Inferior parietal cortex (tissue), 1 donor: ENCODE data around the gene BCAR1.
"Not testable (repeated sequence)": the region's sequence is repeated elsewhere in the genome, so short reads cannot be mapped to it uniquely, and the experiment has no call there.

Experiments
- DNase-seq: peaks from one replicate; pipeline ENCODE4 v3.0.0-alpha.2; 2016; ENCODE audit errors: extremely low spot score

BCAR1 gene

DNA sequence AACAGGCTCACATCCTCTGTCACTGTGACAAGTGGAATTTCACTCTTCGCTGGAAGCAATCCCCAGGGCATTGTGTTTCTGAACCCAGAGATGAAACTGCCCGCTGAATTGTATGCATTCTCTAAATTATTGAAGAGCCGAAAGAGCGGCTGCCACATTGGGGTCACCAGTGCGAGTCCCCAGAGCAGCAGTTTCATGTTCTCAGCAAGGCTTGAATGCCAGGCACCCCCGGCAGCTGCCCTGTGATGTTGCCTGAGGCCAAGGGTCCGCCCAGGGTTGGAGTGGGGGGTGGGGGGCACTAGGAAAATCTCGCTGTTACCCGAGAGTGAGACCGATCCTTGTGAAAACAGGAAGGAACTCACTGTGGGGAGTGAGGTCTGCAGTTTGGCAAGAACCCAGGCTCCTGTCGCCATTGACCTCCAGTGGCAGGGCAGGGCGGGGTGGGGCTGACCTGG lies 20.7 kb upstream of the BCAR1 start:
- no peak for DNase-seq

GRCh38 chr16:75271441-75272096 lies 20.1 kb upstream of the BCAR1 start:
- DNase-seq, result no peak

DNA sequence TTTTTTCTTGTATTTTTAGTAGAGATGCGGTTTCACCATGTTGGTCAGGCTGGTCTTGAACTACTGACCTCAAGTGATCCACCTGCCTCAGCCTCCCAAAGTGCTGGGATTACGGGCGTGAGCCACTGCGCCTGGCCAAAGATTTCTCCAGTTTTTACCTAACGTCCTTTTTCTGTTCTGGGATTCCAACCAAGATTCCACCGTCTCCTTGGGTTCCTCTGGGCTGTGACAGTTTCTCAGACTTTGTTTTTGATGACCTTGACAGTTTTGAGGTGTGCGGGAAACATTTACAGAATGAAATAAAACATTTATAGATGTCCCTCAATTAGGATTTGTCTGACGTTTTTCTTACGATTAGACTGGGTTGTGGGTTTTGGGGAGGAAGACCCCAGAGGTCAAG lies 17.9 kb upstream of the BCAR1 start:
- not testable (repeated sequence) for DNase-seq

- no peak for DNase-seq
Observed at GRCh38 chr16:75267631-75268264, 16.3 kb upstream of the BCAR1 start.

DNA sequence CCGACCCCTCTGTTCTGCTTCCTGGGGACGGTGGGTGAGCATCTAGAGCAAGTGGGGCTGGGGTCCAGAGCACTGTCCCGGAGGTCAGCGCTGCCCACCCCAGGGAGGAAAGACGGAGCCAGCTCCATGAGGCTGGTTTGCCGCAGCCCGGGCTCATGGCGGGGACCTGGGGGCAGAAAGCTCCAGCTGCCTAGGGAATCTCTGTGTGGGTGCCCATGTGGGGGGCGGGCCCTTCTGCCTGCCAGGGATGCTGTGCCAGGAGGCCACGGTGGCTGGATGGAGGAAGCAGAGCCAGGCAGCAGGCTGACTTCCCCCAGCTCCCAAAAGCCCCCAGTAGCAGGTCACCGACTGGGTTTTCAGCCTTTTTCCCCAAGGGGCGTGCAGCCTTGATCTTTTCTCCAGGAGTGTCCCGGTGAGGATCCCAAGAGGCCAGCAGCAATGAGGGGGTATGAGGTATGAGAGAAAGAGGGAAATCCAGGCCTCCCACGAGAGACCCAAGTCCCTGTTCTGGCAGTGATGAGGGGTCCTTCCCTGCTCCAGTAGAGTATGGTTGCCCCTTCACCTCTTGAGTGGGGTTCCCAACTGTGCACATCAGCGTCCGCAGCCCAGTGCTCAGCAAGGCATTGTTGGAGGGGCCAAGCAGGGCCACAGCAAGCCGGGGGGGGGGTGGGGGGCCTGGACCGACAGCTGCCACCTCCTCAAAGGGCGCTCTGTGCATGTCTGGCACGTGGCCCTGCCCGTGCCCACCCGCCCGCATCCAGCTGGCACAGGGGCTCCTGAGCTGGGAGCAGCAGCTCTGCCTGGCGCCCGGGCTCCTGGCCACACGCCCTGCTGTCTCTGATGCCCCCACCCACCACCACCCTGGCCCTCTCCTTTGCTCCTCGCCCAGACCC lies 15.6 kb upstream of the BCAR1 start:
- peak; percentile 52 for DNase-seq

- peak; percentile 71 for DNase-seq
Observed at GRCh38 chr16:75265911-75266701, 14.7 kb upstream of the BCAR1 start.

DNA sequence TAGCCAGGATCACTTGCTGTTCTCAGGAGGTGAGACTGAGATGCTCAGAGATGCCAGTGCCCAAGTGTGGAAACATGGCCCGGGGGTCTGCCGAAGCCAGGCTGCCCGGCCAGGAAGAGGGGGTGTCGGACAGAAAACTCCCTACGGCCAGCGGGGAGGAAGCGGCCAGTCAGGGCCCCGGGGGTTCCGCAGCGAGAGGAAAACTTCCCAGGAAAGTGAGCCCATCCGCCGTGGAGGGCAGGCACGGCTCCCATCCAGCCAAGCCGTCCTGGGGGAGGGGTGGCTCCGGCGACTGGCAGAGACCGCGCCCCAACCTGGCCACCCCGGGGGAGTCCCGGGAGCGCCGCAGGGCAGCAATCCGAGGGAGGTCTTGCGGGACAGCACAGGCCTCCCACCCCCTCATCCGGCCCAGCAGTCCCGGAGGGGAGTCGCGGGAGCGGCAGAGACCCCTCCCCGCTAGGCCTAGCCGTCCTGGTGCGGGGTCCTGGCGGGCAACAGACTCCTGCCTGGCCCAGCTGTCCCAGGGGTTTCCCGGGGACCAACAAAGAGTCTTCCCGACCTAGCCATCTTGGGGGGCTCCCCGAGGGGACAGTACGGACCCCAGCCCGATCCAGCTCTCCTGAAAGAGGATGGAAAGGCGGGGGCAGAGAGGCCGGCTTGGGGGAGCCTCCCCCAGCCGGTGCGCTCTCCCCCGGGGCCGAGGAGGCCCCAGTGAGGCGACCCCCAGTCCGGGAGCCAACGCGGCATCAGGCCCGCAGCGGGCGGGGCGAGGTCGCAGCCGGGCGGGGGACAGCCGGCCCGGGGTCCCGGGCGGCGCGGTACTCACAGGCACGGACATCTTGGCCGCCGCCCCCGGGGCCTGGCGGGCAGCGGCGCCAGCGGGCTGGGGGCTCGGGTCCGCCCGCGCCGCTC lies 13.8 kb upstream of the BCAR1 start:
- no peak for DNase-seq

GRCh38 chr16:75264457-75264998 lies 13.1 kb upstream of the BCAR1 start:
- peak; percentile 58 for DNase-seq

- peak; percentile 17 for DNase-seq
Observed at GRCh38 chr16:75263963-75264445, 12.6 kb upstream of the BCAR1 start.

- no peak for DNase-seq
Observed at GRCh38 chr16:75263291-75263962, 12.0 kb upstream of the BCAR1 start.

DNA sequence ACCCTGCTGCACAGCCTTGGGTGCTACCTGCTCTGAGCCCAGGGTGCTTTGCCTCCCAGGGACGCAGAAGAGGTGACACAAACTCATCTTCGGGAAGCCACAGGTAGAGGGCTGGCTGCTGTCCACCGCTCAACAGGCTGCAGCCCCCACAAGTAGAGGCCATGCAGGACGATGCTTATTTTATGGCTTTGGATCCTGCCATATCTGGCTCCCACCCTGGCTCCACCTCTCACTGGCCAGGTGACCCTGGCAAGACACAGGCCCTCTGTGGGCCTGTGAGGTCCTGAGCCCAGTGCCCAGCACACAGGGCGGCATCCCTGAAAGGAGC lies 11.3 kb upstream of the BCAR1 start:
- DNase-seq, result no peak

- no peak for DNase-seq
Observed at GRCh38 chr16:75262104-75262799, 10.8 kb upstream of the BCAR1 start.

GRCh38 chr16:75261590-75262078 lies 10.2 kb upstream of the BCAR1 start:
- DNase-seq, result no peak

DNA sequence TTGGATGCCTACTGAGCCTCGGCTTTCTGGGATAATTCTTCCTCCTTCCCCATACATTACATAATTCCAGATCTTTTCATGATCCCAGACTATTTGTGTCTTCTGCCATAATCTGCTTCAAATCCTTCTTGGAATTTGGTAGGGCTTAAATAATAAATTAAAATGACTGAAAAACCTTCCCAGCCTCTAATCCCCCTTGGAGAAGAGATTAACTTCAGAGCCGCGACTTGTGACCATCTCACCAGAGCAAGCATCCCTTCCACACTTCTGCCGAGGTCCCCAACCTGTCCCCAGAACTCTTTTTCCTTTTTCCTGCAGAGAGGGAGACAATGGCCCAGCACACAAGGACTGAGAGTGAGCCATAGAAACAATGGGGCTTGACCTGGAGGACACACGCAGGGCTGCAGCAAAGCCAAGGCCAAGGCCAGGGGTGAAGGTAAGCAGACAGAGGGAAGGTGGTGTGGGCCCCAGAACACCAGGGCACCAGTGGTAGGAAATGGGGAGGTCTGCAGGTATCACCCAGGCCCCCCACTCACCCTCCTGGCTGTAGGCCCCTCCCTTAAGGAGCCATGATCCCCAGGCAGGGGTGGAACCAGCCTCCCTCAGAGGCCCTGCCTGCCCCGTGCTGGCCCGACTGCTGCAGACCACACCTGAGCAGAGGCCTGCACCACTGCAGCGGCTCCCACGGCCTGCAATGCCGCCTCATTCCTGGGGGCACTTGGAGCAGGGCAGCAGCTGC lies 9.6 kb upstream of the BCAR1 start:
- no peak for DNase-seq

DNA sequence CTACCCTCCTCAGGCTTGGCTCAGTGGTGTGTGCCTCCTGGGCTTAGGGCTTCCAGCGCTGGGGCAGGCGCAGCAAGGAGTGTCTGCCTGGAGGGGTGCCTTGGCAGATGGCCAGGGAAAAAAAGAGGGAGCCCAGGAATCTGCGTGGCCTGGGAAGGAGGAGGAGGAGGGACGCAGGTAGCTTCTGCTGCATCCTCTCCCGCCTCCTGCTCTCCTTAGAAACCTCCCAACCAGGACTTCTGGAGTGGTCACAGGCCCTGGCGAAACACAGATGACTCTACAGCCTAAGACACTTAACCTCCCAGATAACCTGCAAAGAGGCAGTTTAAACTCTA lies 7.3 kb upstream of the BCAR1 start:
- DNase-seq, result no peak

DNA sequence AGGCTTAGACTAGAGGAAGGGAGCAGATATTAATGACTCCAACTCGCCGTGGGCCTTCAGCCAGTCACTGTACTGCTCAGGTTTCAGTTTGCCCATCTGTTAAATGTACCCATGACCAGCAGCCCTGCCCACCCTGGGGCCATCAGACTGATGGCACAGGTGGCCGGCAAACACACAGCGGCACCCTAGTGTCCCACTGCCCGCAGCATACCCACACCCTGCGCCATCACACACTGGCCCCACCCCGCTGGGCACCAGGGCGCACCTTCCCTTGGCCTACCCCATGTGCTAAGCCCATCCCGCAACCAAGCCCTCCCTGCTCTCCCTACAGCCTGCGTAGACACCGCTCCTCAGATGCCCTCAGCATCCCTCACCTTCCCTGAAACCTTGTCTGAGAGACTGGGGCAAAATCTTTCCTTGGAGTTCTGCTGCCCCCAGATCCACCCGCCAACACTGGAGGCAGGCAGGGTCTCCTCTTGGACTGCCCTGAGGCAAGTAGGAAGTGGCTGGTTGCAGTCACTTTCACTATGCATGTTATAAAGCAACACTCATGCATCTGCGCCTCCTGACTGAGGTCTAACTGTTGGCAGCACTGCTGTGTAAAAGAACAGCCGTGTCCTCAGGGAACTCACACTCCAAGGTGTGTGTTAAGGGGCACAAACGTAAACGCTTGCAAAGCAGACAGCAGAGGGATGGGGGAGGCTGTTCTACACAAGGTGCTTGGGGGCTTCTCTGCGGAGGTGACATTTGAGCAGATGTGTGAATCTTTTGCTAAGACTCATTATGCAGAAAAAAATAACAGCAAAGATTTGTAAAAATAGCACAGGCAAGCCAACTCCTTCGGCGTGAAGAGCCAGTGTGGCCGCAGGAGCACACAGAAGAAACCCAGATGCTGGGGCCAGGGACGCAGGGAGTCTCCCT lies 6.7 kb upstream of the BCAR1 start:
- DNase-seq, result no peak

DNA sequence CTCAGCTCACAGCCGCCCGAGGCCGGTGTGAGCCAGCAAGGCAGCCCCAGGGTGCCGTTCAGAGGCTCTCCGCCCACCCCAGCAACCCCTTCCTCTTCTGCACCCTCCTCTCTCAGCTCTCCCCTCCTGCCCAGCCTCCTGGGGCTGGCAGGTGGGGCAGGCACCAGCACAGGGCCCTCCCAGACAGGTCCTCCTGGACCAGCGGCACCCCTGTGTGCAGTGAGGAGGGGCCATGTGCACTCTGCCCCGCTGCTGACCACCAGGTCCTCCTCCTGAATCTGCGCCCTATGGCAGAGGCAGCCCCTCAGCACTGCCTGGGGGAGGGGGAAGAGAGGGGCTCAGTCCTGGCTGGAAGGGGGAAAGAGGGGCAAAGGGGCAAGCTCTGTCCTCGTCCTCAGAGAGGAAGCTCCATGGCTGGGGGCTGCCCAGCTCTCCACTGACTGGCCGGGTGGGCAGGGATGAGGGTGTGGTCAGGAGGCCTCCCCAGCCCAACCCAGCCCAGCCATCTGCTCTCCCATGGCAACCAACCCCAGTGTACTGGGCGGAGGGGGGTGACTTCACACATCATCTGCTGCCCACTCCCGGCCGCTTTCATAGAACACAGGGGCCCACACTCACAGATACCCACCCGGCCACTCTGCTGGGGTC lies 5.4 kb upstream of the BCAR1 start:
- no peak for DNase-seq
